ENCODE measurements around the gene MTG2. TPM values are rescaled to one million over a fixed set of nuclear protein-coding genes. Genes with fewer than 3 reads are reported as not detected.
A peak's percentile ranks its signal among the peaks of the same experiment; 100 is the strongest.

Gene MTG2
- total and polyA plus RNA-seq, 2 of the 4 experiments (the other 2 are of a cell fraction): 11.5 to 25.2 TPM

DNA sequence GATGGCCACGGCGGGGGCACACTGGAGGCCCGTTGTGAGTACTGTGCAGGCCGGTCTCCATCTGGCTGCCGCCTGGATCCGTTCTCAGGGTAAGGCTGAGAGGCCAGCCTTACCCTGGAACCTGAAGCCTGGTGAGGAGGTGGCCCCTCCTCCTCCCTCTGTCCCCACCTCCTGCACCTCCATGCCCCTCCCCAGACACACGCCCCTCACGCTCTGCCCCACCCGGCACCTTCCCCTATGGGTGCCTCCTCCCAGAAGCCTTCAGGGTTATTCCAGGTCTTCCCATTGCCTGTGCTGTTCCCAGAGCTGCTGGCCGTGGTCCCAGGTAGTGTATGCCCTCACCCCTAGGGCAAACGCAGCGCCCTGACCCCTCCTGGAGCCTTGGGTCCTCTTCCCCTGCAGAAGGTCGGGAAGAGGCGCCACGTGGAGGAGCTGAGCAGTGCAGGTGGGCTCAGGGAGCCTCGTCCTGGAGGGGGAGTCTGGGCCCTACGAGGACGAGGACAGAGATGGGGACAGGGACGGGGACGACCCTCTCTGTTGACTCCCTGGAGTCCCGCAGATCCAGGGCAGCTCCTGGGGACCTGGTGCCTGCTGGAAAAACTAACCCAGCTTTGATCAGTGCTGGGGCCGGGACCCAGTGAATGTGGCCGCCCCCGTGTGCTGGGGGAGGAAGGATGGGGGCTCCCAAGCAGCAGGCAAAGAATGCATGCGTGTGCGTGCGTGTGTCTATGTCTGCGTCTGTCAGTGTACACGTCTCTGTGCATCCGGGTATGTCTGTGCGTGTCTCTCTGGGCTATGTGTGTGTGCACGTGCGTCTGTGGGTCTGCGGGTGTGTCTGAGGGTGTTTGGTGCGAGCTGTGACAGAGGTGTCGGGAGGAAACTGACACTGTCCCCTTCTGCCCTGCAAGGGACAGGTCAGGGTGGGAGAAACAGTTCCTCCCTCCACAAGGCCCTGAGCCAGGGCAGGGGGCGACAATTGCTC is 45.4 kb downstream of the MTG2 start:
- H3K36me3 ChIP-seq (ENCODE audit: control insufficient read depth, insufficient read depth, low read length): no peaks in the 10 kb centered on the region
- no peak overlapping the region for H3K56ac ChIP-seq (ENCODE audit: extremely low read depth, insufficient read depth, low read length)
- H2AK5ac ChIP-seq (ENCODE audit: low read depth, low read length): no peak overlapping the region
- in situ Hi-C loops (cut with MboI; ENCODE audit: low sequenced_read_pairs): no loop called here
- intact Hi-C loops (cut with micrococcal nuclease): no loop called here
- no peaks in the 10 kb centered on the region for H3K4me1 ChIP-seq (ENCODE audit: control insufficient read depth, insufficient read depth, low read length)
- H2AFZ ChIP-seq (replicated peaks; ENCODE audit: low read length, poor library complexity): no peak overlapping the region
- H3K27ac ChIP-seq (ENCODE audit: insufficient read depth, low read length): no peak overlapping the region
- H2BK20ac ChIP-seq (ENCODE audit: low read depth, low read length): no peak overlapping the region
- H3K27me3 ChIP-seq (ENCODE audit: control insufficient read depth, insufficient read depth, low read length): peaks cover 59% of the 10 kb centered on the region
- no peak overlapping the region for H2BK120ac ChIP-seq (ENCODE audit: low read depth, low read length)
- ChIA-PET POLR2A (ENCODE audit: unreplicated experiment) (no interaction called here), CTCF (no interaction called here)
- ATAC-seq (ENCODE audit: low read depth): peak; percentile 17
- H3K9ac ChIP-seq (ENCODE audit: low read depth, low read length): no peak overlapping the region
- dilution Hi-C loops (cut with HindIII; ENCODE audit: low sequenced_read_pairs, unreplicated experiment): no loop called here
- H2BK5ac ChIP-seq (ENCODE audit: low read depth, low read length, poor library complexity, severe bottlenecking): no peak overlapping the region
- H3K9me1 ChIP-seq (ENCODE audit: insufficient read depth, low read length): no peaks in the 10 kb centered on the region
- no peak overlapping the region for H3K4me2 ChIP-seq (ENCODE audit: low read depth, low read length)
- H3K9me3 ChIP-seq (ENCODE audit: control insufficient read depth, insufficient read depth, low read length): no peaks in the 10 kb centered on the region; the same call in 1 of the 2 replicates
- H3K23ac ChIP-seq (ENCODE audit: low read depth, low read length): no peak overlapping the region
- H2BK15ac ChIP-seq (ENCODE audit: low read depth, low read length): no peak overlapping the region
- no peak overlapping the region for H3K14ac ChIP-seq (replicated peaks; ENCODE audit: low read depth, low read length)
- no peak overlapping the region for H4K5ac ChIP-seq (ENCODE audit: low read depth, low read length)
- BruUV-seq (replicated peaks): no TSS peak
- H4K91ac ChIP-seq (ENCODE audit: insufficient read depth, low read depth, low read length): no peak overlapping the region
- no peak overlapping the region for H3K18ac ChIP-seq (ENCODE audit: low read depth, low read length)
- no peak overlapping the region for H4K8ac ChIP-seq (ENCODE audit: low read depth in 2 of 2, low read length in 2 of 2)
- WGBS, 2 experiments (ENCODE audit: extremely low coverage in 2 of 2, insufficient read length in 1 of 2): 34% methylated on average over 9 of the region's 37 CpGs; no CpG with 5 or more reads in 1 of the 2 experiments
- no peak overlapping the region for H3K4ac ChIP-seq (ENCODE audit: low read depth, low read length)
- DNase-seq: no peak
- no peaks in the 10 kb centered on the region for H3K79me1 ChIP-seq (ENCODE audit: low read depth in 1 of 2, low read length in 2 of 2)
- H2AK9ac ChIP-seq (replicated peaks; ENCODE audit: low read depth, low read length, poor library complexity): no peak overlapping the region
- peaks cover 2% of the 10 kb centered on the region; the same call in 1 of the 2 replicates for H4K20me1 ChIP-seq (ENCODE audit: insufficient read depth, low read length)
- TF ChIP-seq RFX5 (IDR thresholded peaks at IDR 0.05; ENCODE audit: low read depth, low read length) (no peak), SMC3 (IDR thresholded peaks at IDR 0.05; ENCODE audit: low read depth, low read length) (no peak), MAFK (IDR thresholded peaks at IDR 0.05; ENCODE audit: low read depth, low read length) (no peak), POLR2A (IDR thresholded peaks at IDR 0.05; ENCODE audit: low read depth, low read length) (no peak), FOS (IDR thresholded peaks at IDR 0.05; ENCODE audit: low read depth, low read length) (no peak), MXI1 (IDR thresholded peaks at IDR 0.05; ENCODE audit: borderline replicate concordance, low read depth, low read length) (no peak), BHLHE40 (IDR thresholded peaks at IDR 0.05; ENCODE audit: low read depth, low read length) (no peak), RCOR1 (IDR thresholded peaks at IDR 0.05; ENCODE audit: insufficient replicate concordance, low read length) (no peak), NFE2L2 (IDR thresholded peaks at IDR 0.05; ENCODE audit: low read depth, low read length) (no peak), CHD1 (IDR thresholded peaks at IDR 0.05; ENCODE audit: low read depth, low read length) (no peak), RAD21 (IDR thresholded peaks at IDR 0.05; ENCODE audit: low read length) (no peak), MAZ (IDR thresholded peaks at IDR 0.05; ENCODE audit: borderline replicate concordance, low read depth, low read length) (no peak)
- TF ChIP-seq, protein P1, sequence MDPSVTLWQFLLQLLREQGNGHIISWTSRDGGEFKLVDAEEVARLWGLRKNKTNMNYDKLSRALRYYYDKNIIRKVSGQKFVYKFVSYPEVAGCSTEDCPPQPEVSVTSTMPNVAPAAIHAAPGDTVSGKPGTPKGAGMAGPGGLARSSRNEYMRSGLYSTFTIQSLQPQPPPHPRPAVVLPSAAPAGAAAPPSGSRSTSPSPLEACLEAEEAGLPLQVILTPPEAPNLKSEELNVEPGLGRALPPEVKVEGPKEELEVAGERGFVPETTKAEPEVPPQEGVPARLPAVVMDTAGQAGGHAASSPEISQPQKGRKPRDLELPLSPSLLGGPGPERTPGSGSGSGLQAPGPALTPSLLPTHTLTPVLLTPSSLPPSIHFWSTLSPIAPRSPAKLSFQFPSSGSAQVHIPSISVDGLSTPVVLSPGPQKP (IDR thresholded peaks at IDR 0.05; ENCODE audit: borderline replicate concordance, low read depth, low read length): no peak
- TF ChIP-seq, protein P2, sequence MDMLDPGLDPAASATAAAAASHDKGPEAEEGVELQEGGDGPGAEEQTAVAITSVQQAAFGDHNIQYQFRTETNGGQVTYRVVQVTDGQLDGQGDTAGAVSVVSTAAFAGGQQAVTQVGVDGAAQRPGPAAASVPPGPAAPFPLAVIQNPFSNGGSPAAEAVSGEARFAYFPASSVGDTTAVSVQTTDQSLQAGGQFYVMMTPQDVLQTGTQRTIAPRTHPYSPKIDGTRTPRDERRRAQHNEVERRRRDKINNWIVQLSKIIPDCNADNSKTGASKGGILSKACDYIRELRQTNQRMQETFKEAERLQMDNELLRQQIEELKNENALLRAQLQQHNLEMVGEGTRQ (IDR thresholded peaks at IDR 0.05; ENCODE audit: low read depth, low read length): no peak
- H3K4me3 ChIP-seq (ENCODE audit: insufficient read depth, low read depth, low read length): no peak overlapping the region

All from IMR-90 (cell line).